Activated CD4-positive, alpha-beta T cell treated with anti-CD3 and anti-CD28 coated beads for 24 hours (primary cell): Measurements from ENCODE around the gene NDUFAB1.
"Not testable (repeated sequence)": the region's sequence is repeated elsewhere in the genome, so short reads cannot be mapped to it uniquely, and the experiment has no call there.

Experiments used
- DNase-seq, 2 donors: peaks; one replicate each; pipeline ENCODE4 v3.0.0-alpha.2; 2020; ENCODE audit warnings: low read depth in 2 of 2

Gene NDUFAB1

DNA sequence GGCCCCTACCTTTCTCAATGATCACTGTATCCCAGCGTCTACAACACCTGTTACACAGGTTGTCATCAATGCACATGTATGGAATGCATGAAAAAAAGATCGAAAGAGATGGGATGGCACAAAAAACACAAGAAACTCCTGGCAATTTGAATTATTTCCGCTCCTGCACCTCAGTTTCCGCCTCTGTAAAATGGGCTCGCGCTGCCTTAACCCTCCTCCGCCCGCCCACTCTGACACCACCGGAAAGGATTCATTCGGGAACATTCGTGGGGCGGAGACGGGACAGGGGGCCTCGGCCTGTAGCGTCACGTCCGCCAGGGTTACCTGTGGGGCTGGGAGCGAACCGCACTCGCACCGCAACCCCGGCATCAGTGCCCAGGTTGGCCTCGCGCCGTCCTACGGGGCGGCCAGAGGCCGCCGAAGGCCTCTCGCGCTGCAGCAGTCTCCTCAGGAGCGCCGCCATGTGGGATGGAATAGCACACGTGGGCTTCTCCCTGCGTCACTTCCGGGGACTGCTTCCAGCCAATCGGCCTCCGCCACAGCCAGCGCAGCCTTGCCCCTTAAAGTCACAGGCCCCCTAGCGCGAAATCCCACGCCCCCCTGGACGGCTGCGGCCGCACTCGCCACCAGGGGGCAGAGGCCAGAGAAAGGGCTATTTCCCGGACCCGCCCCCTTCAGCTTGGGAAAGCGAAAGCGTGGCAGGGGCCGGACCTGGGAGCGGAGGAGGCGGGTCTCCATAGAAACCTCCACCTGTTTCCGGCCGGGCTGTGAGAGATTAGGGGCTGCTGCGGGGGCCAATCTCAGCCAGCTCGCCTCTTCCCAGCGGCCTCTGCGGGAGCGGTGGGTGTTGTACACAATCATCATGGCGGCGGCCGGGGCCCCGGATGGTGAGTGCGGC, 39.0 kb downstream of the NDUFAB1 start, which contains the start of the genes EARS2 and UBFD1:
Gene EARS2 (minus strand): TSS at position 470 of the 898 bp plus-strand sequence. CDS start 7 bp downstream, at position 463.
Gene UBFD1 (plus strand): TSS at position 847 of the 898 bp plus-strand sequence. CDS start 16 bp downstream, at position 863.
- peak; percentile 95 to 98 for DNase-seq

DNA sequence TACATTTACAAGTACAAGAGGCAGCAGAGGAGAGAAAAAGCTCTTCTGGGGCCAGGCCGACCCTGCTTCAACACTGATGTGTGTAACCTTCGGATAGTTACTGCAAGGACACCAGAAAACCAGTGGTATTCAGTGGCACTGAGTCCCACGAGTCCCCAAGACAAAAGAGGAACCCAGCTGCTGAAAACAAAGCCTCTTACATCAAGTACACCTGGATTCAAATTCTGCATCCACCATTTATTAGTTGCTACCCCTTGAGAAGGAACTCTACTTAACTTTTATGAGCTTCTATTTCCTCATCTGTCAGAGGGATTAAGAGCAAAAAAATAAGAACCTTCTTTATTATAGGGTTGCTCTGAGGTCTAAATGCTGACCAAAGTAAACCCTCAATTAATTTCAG, 41.6 kb downstream of the NDUFAB1 start:
- no peak for DNase-seq

DNA sequence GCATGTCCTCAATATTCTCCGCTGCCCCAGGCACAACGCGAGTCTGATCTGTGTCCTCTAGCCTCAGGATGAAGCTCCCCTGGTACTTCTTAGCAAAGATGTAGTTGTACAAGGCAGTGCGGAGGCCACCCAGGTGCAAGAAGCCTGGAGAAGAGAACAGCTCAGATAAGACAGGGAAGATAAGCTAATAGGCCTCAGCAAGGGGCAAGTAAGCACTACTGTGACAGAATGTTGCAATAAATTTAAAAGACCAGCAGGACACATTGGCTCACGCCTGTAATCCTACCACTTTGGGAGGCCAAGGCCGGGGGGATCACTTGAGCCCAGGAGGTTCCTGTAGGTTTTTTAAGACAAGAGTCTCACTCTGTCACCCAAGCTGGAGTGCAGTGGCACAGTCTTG, 44.0 kb downstream of the NDUFAB1 start:
- DNase-seq = no peak

DNA sequence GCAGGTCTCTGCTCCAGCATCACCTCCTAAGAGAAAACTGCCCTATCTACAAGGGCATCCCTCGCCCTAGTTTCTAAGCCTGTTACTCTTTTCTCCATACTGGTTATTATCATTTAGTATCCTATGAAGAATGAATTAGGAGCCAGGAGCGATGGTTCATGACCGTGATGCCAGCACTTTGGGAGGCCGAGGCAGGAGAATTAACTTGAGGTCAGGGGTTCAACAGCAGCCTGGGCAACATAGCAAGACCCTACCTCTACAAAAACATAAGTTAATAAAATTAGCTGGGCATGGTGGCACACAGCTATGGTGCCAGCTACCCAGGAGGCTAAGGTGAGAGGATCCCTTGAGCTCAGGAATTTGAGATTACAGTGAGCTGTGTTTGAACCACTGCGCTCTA, 46.2 kb downstream of the NDUFAB1 start:
- DNase-seq = no peak

DNA sequence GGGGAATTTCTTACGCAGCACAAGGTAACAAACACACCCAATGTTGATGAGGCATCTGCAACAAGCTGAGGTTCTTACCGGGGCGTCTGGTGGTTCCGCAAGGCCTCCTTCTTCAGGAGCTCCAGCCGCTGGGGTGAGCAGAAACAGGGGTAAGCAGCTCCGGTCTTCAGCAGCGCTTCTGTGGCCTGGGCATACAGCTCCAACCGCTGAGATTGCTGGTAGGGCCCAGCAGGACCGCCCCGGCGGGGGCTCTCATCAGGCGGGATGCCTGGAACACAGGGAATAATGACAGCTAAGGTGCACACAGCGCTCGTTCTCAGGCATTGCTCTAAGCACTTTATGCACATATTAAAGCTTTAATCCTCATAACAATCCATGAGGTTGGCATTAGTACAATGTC, 51.7 kb downstream of the NDUFAB1 start:
- no peak for DNase-seq

DNA sequence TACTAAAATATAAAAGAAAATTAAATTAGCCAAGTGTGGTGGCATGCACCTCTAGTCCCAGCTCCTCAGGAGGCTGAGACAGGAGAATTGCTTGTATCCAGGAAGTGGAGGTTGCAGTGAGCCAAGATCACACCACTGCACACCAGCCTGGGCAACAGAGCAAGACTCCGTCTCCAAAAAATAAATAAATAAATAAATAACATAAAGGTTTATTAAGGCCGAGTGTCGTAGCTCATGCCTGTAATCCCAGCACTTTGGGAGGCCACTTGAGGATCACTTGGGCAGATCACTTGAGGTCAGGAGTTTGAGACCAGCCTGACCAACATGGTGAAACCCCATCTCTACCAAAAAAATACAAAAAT, 55.3 kb downstream of the NDUFAB1 start:
- not testable (repeated sequence) for DNase-seq

DNA sequence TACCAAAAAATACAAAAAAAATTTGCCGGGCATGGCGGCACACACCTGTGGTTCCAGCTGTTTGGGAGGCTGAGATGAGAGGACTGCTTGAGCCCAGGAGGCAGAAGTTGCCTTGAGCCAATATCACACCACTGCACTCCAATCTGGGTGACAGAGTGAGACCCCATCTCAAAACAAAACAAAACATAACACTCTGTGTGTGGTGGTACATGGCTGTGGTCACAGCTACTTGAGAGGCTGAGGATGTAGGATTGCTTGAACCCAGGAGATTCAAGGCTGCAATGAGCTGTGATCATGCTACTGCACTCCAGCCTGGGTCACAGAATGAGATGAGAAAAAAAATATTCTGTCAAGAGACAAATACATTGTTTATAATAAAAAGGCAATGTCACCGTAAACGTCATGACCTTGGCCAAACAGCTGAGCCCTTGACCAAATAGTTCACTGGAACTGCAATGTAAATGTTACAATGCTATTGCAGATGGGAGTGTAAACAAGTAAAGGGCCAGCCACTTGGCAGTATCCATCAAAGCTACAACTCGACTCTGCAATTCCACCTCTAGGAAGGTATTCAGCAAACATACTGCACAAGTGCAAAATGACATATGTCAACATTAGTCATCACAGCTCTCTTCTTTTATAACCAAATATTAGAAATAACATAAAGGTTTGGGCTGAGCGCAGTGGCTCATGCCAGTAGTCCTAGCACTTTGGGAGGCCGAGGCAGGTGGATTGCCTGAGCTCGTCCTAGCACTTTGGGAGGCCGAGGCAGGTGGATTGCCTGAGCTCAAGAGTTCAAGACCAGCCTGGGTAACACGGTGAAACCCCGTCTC, 55.9 kb downstream of the NDUFAB1 start:
- no peak for DNase-seq

DNA sequence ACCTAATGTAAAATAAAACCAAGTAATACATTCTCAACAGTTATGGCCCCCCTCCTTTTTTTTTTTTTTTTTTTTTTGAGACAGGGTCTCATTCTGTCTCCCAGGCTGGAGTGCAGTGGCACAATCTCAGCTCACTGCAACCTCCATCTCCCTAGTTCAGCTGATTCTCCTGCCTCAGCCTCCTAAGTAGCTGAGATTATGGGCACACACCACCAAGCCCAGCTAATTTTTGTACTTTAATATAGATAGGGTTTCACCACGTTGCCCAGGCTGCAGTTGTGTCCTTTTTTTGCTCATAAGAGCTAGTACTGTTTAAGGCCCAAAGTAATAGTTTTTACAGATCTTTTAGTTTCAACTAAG, 57.2 kb downstream of the NDUFAB1 start:
- no peak for DNase-seq

DNA sequence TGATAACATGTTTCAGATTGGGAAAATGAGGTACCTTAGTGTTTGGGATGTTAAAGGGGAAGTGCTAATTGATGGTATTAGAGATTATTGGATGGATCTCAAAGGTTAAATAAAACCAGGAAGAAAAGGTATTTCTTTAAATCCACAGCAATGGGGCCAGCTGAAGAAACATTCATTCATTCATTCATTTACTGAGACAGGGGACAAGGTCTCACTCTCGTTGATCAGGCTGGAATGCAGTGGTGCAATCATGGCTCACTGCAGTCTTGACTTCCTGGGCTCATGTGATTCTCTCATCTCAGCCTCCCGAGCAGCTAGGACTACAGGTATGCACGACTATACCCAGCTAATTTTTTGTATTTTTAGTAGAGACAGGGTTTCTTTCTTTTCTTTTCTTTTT, 58.7 kb downstream of the NDUFAB1 start:
- no peak for DNase-seq

DNA sequence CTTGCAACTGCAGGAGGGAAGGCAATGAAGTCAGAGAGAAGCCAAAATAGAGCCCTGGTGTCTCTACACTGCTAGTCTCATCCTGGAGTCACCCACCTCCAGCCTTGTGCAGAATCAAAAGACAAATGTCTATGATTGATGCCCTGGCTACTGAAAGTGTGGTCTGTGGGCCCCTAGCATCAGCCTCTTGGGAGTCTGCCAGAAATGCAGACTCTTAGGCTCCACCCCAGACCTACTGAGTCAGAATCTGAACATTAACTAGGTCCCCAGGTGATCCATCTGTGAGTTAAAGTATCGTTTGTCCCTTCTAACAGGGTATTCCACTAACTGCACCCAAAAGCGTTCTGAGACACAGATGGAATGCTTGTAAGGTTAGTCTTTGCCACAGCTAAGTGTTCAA, 60.2 kb downstream of the NDUFAB1 start:
- no peak for DNase-seq

DNA sequence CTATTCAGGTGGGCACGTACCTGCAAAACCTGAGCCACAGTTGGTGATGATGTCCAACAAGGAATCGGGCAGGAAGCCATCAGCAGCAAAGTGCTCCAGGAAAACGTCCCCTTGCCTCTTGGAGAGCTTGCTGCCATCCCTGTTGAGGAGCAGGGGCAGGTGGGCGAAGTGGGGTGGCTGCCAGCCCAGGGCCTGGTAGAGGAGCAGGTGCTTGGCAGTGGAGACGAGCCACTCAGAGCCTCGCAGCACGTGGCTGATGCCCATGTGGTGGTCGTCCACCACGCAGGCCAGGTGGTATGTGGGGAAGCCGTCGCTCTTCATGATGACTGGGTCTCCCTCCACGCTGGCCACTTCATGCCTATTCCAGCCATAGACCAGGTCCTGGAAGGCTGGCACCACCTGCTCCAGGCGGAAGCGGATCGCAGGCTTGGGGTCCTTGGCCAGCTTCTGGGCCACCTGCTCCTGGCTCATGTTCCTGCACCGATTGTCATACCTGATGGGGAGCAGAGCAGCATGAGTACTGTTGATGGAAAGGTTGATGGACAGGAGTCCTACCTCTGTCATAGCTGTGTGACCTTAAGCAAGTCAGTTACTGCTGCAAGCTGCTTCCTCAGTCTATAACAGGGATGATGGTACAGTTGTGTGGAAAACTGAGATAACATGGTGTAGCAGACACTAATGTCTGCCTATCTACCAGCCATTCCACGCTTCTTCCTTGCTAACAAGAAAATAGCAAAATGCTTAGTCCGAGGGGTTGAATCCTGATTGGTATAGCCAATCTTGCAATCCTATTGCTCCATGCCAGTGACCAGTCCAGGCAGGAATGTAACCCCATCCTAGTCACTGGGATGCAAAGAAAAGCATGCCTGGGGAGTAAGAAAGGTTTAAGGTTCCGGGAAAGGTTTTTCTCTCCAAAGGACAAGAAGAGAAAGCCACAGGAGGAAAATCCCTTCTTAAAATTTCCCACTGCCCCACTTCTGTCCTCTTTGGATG, 61.0 kb downstream of the NDUFAB1 start:
- no peak for DNase-seq

DNA sequence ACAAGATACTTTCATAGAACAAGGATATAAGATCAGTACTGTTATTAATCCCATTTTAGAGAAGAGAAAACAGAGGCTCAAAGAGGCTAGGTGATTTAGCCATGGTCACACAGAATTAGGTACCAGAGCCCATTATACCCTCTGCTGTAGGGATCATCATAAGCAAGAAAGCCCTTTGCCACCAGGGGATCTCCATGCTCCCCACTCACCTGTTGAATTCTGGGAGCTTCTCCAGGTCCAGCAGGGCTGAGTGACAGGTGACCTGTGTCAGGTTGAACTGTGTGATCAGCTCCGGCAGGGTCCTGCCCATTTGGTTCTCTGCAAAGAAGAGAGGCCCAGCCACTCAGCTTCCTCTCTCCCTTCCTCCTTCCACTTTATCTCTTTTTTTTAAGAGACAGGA, 63.7 kb downstream of the NDUFAB1 start:
- no peak for DNase-seq
